NT2/D1 (cell line): ENCODE results near the gene DIP2C.

Experiments used
- SUZ12 ChIP-seq: IDR thresholded peaks from 2 replicates; pipeline ENCODE4 v1.6.1; 2011; ENCODE audit not compliant: insufficient read length, insufficient read depth; ENCODE audit errors: extremely low read depth
- YY1 ChIP-seq: IDR thresholded peaks from 2 replicates; pipeline ENCODE4 v1.6.1; 2011; ENCODE audit not compliant: insufficient read length, insufficient read depth
- ZNF274 ChIP-seq: IDR thresholded peaks from 2 replicates; pipeline ENCODE4 v1.6.1; 2011; ENCODE audit warnings: mild to moderate bottlenecking, low read depth, low read length

DNA sequence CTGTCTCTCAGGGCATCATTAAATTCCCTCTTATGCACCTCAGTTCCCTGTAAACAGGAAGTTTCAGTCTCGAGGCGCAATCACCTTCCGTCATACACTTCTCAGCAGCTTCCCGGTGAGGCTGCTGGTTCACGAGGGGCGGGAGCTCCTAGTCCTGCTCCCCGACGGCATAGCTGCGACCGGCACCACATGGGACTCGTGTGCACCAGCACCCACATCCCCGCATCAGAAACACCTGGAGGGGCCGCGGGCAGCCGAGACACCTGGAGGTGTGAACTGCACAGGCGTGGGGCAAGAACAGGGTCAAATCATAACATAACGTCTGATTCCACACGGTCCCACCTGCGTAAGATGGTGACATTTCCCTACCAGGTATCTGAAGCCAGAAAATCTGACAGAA lies 52.7 kb downstream of the DIP2C start:
- TF ChIP-seq YY1 (no peak), SUZ12 (no peak), ZNF274 (no peak)
